GM19035 (cell line): ENCODE results near the gene IGSF22.

ENCODE experiments used
- ATAC-seq: cut with Tn5 transposase; IDR thresholded peaks from one replicate; pipeline ENCODE4 v1.9.1; 2021; ENCODE audit not compliant: unreplicated experiment

Gene IGSF22

DNA sequence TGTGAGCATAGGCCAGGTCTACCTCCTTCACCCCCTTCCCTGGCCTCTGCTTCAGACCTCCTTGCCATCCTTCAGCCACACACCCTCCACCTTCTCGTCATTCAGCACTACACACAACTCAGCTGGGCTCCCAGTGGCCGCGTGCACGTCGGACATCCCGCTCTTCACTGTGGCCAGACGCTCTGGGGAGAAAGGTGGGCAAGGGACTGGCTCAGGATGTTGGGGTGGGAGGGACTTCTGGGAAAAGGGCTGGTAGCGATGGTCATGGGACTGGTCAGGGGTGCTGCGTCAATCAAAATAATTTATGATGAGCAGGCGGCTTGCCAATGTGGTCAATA is 11.6 kb downstream of the IGSF22 start:
- ATAC-seq, result no peak

DNA sequence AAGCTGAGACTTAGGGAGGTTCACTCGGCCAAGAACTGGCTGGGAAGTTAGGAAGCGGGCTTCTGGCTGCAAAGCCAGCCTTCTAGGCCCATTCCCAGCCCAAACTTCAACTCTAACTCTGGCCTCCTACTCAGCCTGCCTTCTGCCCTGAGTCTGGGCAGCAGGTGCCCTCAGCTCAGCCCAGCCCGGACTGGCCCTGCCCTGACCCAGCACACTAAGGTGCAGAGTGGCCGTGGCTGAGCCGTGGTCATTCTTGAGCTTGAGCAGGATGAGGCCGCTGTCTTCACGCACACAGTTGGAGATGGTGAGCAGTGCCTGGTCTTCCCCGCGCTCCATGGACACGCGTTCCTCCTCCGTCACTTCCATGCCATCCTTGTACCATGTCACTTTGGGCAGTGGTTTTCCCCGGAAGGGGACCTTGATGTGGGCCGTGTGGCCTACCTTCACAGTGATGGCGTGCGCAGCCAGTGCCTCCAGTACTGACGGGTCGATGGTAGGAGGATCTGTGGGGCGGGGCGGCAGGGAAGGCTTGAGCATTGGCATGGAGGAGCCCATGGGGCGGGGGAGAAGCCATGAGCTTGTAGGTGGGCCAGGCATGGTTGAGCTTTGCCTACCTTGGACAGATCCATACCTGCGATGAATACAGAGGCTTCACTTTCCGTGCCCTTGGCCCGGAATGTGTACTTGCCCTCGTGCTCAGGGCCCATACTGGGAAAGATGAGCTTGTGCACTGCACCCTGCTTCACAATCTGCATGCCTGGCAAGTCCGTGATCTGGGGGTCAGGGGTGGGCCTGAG is 12.1 kb downstream of the IGSF22 start:
- ATAC-seq, result no peak

DNA sequence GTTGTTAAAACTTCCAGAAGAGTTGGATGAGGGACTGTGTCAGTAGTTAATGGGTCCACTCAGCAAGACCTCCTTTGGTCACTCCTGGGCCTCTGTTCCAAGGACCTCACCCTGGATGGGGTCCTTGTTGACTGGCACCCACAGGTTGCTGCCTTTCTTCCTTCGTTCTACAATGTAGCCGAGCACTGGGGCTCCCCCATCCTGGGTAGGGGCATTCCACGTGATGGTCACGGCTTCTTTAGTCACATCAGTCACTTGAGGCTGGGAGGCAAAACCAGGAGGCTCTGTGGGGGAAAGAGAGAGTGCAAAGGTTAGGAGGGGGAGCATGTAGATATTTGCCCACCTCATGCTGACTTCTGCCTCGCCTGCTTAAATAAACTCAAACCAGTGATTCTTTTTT is 15.4 kb downstream of the IGSF22 start:
- ATAC-seq, result no peak

DNA sequence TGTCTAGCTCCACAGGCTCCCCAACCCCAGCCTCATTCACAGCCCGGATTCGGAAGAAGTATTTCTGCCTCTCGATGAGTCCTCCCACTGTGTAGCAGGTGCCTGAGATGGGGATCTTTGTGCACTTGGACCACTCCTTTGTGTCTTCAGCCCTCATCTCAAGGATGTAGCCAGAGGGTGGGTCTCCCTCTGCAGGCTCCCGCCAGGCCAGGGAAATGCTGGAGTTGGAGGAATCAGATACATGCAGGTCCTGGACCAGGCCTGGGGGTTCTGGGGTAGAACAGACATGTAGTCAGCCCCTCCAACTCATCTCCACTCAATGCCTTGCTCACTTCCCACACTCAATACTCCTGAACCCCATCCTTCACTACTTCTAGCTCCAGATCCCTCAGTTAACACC is 16.6 kb downstream of the IGSF22 start:
- ATAC-seq, result no peak

DNA sequence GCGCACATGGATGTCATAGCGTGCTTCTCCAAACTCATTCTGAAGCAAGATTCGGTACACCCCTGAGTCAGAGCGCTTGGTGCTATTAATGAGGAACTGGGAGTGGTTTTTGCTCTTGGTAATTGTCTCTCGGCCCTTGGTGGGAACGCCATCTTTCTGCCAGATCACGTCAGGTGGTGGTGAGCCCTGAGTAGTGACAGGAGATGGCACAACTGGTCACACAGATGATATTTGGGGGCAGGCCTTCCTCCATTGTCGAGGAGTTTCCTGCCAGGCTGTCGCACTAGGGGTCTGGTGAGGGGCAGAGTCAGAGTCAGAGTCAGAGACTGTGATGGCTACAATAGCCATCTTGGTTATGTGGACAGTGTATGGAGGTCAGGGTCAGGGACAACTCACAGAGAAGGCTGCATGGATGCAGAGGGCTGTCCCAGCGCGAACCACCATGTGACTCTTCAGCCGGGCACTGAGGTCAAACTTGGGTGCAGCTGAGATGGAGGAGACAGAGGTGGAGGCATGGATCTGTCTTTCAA is 18.1 kb downstream of the IGSF22 start:
- no peak for ATAC-seq

DNA sequence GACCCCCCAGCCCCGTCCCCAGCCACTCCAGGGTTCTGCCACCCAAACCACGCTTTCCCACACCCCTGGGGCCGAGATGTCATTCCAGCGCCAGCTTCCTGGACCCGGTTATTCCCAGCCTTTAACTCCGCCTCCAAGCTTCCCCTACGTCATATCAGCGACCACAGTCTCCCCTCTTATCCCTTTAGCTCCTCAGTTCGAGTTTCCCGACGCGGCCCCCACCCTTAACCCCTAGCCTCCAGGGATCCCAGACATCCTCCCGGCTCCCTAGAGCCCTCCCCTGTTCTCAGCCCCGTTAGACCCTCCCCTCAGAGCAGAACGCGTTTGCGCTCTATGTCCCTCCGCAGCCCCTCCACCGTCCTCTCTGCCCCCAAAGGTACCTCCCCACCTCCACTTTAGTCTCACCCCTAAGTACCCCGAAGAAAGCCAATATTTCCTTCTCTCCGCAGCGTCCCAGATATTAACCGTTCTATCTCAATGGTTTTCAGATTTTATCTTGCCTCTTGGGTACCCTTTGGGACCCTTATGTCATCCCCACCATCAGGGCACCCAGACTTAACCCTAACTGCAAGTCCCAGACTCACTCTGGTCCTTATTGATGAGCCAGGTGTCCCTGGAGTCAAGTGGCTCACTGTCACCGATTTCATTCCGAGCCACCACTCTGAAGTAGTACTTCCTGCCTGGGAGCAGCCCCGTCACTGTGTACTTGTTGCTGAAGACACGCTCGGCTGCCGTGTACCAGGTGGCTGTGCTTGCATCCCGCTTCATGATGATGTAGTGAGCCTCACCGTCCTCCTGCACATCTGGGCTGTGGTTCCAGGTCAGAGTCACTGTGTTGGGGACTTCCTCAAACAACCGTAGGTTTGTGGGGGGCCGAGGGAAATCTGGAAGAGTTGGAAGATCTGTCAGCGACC is 19.4 kb downstream of the IGSF22 start:
- no peak for ATAC-seq

DNA sequence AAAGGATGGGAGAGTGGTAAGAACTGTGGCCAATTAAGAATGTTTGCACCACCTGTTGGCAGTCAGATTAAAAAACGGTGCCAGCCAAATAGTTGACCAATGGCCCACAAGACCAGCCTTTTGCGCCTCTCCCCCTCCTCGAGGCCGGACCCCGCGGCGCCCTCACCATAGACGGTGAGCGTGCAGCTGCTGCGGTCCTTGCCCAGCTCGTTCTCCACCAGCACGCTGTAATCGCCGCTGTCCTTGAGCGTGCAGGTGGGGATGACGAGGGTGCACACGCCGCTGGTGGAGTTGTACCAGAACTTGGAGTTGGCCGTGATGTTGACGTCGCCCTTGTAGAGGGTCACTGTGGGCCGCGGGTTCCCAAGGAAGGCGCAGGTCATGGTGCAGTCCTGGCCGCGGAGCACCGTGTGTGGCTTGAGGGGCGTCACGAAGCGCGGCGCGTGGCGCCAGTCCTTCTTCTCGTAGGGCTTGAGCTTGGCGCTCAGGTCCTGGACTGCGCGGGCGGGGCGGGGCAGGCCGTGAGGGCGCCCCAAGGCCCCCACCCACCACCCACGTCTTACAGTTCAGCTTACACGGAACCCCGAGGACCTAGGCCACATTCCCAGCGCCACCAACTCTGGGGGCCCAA is 20.2 kb downstream of the IGSF22 start:
- ATAC-seq, result no peak

DNA sequence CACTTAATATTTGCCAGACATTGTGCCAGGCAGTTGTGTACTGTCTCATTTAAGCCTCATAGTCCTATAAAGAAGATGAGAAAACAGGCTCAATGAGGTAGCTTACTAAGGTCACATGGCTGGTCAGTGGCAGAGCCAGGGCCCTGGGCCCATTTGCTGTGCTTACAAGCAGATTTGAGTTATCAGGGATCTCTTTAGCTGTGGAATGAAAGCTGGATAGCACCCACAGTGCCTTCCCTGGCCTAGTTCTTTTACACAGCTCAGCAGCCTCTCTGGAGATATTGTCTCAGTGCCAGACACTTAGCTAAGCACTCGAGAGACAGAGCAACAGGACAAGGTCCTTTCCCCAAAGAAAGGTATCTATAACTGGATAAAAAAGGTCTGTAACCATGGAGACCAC is 21.3 kb downstream of the IGSF22 start:
- ATAC-seq, result no peak

DNA sequence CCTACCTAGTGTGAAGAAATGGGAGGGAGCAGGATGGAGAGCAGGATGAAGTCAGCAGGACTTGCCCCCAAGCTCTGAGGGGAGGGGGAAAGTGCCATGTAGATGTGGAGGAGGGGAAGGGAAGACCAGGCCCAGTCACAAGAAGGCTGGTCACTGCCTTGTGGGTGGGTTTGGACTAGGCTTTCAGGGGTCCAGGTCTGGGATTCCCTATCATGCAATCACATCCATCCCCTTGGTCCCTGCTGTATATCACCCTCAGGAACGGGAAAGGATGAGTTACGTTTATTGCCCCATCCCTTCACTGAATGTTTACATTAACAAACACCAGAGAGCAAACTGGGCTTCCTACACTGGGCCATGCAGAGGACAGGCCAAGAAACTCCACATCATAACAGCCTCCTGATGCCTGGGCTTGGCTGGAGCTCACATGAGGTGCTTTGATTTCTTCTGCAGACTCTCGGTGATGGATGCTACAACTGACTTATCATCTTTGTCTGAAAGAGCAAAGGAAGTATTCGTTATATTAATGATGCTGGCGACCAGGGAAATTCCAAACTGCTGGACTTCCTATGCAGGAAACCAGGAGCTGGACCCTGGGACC is 21.8 kb downstream of the IGSF22 start:
- no peak for ATAC-seq

DNA sequence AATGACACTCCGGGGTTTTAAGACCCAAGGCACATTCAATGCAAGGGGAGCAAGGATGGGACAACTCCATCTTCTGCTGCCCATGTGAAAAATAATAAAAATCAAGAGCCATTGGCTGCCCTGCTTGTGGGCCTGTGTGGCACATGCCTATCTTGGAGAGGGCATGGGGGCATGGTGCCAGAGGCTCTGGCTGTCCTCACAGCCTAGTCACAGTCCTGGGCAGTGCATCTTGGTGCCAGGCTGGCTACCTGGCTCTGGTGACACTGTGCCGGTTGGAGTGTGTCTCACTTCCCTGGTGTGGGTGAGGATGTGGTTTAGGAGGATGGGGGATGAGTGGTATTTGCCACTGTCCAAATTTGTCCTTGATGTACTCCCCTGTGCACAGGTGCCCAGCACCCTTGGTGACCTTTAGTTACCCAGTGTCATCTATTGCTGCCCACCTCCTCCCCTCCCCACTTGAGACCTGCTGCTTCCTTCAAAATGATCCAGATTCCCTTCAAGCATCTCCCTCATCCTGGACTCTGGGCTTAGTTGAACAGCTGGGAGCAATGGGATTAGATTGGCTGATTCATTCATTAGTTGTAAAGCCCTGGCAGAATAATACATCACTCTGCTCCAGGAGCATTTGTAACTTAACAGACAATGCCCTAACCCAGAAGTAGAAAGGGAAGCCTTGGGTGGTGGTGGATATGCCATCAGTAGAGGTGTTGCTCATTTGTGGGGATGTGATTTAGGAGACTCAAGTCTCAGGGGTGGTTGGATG is 22.8 kb downstream of the IGSF22 start:
- no peak for ATAC-seq

DNA sequence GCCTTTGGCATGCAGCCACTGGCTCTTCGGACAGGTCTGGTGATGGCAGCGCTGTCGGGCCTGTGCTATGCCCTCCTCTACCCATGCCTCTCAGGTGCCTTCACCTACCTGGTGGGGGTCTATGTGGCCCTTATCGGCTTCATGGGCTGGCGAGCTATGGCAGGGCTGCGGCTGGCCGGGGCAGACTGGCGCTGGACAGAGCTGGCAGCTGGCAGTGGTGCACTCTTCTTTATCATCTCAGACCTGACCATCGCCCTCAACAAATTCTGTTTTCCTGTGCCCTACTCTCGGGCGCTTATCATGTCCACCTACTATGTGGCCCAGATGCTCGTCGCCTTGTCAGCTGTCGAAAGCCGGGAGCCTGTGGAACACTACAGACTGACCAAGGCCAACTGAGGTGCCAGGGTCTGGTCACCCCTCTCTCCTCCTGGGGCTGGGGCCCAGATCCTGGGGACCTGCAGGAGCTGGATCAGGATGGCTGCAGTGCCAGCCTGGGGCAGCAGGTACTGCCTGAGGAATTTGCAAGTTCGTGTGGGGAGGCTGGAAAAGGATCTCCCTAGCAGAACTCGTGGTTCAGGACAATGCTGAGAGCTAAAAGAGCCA is 24.3 kb downstream of the IGSF22 start:
- no peak for ATAC-seq

DNA sequence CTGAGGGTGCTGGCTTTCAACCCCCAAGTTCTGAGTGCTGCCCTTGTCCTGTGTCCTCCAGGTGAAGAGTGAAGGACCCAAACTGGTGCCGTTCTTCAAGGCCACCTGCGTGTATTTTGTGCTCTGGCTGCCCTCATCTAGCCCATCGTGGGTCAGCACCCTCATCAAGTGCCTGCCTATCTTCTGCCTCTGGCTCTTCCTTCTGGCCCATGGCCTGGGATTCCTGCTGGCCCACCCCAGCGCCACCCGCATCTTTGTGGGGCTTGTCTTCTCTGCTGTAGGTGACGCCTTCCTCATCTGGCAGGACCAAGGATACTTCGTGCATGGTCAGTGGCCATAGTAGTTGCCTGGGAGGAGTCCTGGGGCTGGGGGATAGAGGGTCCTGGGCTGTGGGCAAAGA is 25.1 kb downstream of the IGSF22 start:
- no peak for ATAC-seq

DNA sequence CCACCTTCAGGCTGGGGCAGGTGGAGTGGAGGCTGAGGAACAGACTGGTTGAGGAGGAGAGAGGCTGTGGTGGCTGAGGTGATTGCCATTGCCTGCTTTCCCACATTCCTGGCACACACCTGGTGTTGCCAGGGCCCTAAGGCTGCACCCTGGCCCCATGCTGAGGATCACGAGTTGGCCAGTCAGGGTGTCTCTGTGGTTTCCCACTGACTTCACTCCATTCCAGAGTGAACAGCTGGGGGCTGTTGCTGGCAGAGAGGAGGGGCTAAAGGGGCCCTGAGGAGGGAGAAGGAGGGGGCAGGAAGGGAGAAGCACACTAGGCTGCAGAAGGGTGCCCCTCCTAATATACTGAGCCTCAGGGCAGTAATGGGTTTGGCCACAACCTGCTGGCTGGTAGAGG is 25.6 kb downstream of the IGSF22 start:
- no peak for ATAC-seq

DNA sequence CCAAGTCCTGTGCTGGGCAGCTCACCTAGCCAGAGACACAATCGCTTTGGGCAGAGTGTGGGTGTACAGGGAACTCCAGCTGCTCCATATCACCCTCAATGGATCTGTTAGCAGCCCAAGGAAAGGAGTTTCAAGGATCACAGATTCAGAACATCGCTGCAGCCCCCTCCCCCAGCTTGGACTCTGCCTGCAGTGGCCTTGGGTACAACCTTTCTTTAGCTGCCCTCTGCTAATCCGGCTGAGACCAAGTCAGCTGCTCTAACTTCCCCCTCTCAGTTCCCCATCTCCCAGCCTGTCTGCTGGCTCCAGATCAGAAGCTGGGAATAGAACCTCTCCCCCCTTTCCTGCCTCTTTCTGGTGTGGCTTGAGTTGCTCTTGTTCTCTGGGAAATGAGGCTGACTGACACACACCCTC is 26.1 kb downstream of the IGSF22 start:
- ATAC-seq, result no peak

DNA sequence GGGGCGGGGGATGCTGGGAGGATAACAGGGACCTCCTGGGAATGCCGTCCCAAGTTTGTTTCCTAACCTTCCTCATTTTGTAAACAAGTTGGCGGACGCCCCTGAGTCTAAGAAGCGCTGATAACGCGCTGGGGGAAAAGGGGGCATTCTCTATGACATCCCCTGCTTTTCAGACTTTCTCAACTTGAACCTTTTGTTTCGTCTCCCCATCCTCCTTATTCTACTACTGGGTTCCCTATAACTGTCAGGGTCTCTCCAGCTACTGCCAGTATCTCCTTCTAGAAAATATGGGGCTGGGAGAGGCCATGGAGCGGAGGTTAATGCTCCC is 26.8 kb downstream of the IGSF22 start:
- ATAC-seq, result no peak

DNA sequence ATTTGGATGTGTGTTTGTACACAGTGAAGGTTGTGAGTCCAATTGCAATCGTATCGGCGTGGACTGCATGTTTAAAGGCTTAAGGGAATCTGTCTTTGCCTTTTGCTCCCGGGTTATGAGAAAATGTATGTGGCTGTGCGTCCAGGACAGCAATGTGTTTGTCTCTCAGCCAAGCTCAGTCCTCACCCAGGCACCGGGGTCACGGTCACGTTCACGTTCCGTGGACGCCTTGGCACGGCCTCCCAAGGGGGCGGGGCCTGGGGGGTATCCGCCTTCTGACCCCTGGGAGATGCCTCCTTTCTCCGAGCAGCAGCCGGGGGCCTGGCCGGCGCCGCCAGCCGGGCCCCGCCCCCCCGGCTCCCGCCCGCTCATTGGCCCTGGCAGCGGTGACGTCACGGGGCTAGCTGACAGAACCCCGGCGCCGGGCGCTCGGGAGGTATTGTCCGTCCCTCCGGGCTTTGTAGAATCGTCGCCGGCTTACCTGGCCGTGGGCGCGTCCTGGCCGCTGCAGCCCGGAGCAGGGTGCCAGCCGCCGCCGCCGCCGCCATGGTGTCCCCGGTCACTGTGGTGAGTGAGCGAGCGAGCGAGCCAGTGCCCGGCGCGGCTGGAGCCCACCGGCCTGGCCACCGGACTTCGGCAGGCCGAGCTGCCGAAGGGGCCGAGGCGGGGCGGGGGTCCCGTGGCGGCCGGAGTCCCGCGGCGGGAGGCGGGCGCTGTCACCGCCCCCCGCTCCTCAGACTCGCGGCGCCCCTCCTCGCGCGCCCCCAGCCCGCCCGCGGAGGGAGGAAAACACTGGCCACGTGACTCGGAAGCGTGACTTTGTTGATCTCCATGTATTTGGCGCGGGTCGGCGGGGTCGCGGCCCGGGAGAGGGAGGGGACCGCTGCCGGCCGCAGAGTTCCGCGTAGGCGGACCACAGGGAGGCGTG is 27.4 kb downstream of the IGSF22 start, which contains the start of gene TMEM86A:
TSS of gene TMEM86A (plus strand) at position 439 of the 928 bp plus-strand sequence. CDS start at position 547, 108 bp downstream.
- ATAC-seq, result peak; percentile 90

DNA sequence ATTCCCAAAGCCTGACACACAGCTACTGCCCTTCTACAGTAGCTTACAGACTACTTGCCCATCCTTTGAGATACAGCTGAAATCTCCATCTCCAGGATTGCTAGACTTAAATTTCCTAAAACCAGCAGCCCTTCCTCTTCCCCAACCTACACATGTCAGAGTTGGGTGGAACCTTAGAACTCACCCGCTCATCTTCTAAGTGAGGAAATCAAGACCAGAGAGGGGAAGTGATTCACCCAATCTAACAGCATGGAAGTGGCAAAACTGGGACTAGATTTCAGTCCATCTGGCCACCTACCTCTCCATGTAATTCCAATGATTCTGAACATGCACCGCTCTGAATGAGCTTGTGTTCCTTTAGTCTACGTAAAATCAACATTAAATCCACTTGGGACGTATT is 28.4 kb downstream of the IGSF22 start:
- ATAC-seq, result no peak

DNA sequence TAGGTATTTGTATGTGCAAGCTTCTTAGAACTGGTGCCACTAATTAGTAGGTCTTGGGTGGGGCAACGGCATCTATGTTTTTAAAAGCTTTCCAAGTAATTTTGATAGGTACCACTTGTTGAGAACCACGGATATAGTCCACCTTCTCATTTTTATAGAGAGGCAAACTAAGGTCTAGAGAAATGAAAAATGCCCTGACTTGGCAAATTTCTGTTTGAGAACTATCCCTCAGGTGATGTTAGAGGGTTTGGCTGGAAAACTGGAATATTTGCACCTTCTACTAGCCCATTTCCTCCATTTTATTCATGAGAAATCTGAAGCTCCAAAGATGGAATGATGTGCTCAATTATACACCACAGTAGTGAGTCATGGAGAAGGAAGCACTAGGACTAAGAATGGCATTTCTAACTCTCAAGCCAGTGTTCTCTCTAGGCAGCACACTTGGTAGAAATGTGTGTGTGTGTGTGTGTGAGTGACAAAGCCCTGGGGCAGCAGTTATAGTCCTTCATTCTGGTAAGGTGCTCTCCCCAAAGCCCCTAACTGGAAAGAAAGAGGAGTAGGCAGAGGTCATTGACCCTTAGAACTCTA is 29.3 kb downstream of the IGSF22 start:
- no peak for ATAC-seq
